Measurements from ENCODE around the gene SRGAP3.
"Not testable (repeated sequence)": the region's sequence is repeated elsewhere in the genome, so short reads cannot be mapped to it uniquely, and the experiment has no call there.

The SRGAP3 gene

DNA sequence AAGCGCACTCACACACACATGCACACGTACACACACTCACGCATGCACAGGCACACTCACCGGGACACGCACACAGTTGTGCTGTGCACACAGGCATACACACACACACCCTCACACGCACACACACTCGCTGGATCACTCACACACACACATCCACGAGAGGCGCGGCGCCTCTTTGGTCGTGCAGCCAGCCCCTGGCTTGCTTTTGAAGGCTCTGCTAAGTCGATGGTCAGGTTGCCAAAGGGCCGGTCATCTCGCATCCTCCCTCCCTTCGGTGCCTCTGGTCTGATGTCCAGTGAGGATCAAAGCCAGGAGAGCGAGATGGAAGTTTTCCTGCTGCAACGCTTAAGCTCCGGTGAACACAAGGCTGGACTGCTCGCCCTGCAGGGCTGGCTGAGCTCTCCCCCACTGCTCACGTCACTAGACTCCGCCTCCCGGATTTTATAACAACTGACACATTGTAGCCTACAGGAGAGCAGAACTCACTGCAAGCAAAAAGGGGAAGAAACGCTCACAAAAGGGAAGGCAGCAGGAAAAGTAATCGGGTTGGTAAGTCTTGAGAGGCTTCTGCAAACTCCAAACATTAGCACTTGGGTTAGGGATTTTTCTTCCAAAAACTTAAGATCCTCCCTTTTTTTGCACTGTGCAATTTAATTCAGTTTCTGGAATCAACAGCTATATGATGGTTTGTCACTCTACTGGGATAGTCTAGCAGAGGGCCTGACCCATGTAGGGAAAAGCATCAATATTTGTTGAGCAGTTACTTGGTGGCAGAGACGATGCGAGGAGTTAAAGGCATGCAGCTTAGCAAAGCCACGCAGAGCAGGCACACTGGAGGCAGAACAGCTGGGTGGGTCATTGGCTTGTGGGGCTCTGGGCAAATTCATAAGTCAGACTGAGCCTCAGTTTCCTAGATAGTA lies at the start of gene SRGAP3:
TSS of gene SRGAP3 (minus strand) at position 374 of the 920 bp plus-strand sequence. CDS start 695 bp downstream, outside the sequence.
- peak; percentile 80 for DNase-seq

- DNase-seq, result no peak
Observed at GRCh38 chr3:9298236-9298635, 48.8 kb upstream of the SRGAP3 start.

DNA sequence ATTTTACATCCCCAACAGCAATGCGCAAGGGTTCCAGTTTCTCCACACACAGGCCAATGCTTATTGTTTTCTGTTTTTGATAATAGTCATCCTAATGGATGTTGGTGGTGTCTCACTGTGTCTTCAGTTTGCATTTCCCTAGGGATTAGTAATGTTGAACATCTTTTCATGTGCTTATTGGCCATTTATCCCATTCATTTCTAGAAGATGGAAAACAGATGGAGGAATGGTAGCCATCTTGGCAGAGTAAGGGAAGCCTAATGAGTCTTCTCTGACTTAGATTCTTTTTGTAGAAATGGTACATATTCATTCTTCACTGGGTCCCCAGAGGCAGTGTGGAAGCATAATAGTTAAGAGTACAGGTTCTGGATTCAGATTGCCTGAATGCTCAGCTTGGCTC lies 46.8 kb upstream of the SRGAP3 start:
- no peak for DNase-seq

GRCh38 chr3:9295007-9295406 lies 45.6 kb upstream of the SRGAP3 start:
- DNase-seq, result no peak

DNA sequence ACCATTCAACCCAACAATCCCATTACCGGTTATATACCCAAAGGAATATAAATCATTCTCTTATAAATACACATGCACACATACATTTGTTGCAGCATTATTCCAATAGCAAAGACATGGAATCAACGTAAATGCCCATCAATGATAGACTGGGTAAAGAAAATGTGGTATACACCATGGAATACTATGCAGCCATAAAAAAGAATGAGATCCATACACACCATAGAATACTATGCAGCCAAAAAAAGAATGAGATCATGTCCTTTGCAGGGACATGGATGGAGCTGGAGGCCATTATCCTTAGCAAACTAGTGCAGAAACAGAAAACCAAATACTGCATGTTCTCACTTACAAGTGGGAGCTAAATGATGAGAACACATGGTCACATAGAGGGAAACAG lies 44.5 kb upstream of the SRGAP3 start:
- not testable (repeated sequence) for DNase-seq

DNA sequence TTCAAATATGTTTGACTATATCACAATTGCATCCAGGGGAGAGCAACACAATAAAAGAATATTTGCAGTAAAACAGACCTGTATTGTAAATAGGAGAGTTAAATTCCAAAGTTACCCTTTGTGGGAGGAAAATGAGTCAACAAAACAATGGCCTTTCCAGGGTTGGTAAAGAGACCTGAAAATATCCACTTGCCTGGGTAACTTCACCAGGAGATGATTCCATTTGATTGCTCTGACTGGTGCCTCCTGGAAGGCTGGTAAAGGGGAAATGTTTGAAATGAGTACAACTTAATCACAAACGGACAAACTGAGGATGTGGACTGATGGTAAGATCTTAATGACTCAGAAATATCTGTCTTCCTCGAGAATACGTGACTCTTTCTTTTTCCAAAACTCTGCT lies 43.6 kb upstream of the SRGAP3 start:
- no peak for DNase-seq

DNA sequence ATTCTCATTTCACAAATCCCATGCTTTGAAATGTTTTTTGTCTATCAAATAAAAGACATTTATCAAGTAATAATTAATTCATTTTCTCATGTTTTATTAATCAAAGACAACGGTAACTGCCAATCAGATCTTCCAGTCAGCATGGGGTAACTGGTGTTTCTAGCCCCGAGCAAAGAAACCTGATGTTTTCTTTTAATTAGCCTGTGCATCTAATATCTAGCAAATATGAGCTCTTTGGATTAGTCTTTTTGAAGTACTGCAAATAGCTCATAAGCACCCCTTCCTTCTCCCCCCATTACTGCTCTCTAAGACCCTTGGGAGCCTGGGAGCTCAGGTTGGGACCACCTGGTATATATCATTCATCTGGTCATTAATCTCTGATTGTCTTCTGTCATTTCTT lies 43.1 kb upstream of the SRGAP3 start:
- no peak for DNase-seq

- DNase-seq, result no peak
Observed at GRCh38 chr3:9291821-9292410, 42.5 kb upstream of the SRGAP3 start.

DNA sequence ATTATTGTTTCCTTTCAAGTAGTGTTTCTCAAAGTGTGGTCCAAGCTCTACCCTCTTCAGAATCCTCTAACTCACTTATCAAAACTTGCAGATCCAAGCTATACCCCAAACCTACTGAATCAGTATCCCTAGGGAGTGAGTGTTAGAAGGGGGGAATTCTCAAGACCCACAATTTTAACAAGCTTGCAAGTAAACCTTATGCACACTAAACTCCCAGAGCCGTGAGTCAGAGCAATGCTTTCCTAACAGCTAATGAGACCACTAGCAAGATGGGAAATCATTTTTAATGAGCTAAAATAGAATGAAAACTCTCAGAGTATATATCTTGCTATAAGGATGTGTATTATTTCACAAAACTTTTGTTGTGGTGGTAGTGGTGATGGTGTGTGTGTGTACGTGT lies 41.1 kb upstream of the SRGAP3 start:
- DNase-seq, result no peak

- not testable (repeated sequence) for DNase-seq
Observed at GRCh38 chr3:9281533-9281932, 32.1 kb upstream of the SRGAP3 start.

GRCh38 chr3:9280451-9281219 lies 31.2 kb upstream of the SRGAP3 start:
- peak; percentile 26 for DNase-seq

DNA sequence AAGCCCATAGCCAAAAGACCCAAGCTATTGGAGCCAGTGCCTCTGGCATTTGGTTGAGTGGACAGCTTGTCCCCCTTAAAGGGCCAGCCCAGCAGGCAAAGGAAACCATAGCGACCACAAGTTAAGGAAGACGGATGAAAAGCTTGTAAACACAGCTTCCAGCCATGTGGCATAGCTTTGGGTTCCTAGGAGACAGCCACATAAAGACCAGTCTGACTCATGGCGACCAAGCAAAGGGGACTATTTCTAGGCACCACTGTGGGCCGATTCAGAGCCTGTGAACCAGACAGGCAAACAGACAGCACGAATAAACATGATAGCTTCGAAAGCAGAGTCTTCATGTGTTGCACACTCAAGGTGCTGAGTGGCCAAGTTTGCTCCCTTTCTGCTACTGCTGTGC lies 30.5 kb upstream of the SRGAP3 start:
- peak; percentile 11 for DNase-seq

DNA sequence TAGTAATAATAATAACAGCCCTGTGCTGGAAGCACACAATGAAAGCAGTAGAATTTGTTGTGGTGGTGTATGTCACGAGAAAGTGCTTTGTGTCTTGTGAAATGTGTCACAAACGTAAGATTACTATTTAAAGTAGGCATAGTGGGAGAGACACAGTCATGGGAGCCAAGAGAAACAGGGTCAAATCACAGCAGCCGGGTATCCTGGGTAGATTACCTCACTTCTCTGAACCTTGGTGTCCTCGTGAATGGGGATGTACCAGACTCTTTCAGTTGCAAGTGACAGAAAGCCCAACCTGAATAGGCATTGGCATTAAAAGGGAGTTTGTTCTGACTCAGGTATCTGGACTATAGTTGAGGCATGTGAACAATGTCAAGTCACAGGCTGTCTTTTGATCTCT lies 29.1 kb upstream of the SRGAP3 start:
- no peak for DNase-seq

DNA sequence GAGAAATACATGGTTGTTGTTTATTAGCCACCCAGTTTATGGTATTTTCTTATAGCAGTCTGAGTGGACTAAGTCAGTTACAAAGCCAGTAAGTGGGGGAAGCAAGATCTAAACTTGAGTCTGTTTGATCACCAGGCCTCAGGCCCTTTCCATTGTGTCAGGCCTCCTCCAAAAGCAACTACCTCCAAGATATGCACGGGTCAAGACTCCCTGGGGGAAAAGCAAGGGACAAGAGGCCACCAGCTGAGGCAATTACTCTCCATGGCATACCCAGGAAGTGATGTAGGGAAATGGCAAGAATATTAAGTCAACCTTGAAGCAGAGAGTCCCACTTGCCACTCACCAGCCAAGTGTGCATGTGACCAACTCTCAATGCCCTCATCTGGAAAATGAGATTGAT lies 28.6 kb upstream of the SRGAP3 start:
- DNase-seq, result no peak

DNA sequence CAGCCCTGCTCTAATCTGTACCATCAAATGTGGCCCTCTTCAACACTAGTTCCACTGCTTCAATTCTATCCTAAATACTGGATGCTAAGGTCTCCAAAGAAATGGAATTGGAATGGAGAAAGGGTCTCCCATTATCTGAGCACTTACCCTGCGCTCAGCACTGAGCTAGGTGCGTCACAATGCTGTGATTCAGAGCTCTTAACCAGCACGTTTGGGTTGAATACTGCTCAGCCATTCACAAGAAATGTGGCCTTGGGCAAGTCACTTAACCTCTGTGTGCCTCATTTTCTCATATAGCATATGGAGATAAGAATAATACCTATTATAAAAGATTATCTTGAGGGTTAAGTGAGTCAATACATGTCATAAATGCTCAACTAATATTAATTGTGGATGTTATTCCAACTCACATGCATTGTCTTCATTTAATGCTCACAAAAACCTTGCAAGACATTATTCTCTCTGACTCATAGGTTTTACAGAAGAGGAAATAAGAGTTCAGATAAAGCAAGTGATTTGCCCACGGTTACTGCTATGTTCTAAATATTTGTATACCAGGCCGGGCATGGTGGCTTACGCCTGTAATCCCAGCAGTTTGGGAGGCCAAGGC lies 27.4 kb upstream of the SRGAP3 start:
- no peak for DNase-seq

DNA sequence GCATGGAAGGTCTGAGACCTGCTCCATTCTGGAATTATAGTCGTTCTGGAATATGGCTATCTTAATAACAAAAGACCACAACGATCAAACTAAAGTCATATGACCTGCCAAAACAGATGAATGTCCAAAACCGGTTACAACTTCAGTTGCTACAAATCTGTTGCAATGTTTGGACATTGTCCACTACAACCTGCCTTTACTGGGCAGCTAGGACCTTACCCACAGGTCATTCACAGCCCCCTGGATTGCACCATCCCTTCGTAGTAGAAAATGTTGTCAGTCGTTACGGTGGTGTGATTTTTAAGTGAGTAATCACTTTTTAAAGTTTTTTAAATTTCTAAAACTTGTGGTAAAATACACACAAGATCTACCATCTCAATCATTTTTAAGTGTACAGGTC lies 22.5 kb upstream of the SRGAP3 start:
- DNase-seq, result no peak

DNA sequence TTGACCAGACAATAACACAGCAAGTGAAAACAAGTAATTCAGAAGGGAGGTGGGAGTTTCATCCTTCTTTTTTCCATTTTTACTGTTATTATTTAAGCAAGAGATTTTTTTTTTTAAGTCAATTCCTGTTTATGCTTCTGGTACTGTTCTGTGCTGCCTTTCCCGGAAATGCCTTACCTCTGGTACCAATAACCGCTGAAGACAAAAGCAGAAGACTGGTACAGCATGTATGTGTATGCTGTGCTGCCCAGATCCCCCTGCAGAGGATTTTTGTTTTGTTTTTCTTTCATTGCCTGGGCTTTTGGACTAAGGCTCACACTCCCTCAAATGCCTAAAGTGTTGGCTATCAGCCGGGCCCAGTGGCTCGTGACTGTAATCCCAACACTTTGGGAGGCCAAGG lies 21.3 kb upstream of the SRGAP3 start:
- no peak for DNase-seq

DNA sequence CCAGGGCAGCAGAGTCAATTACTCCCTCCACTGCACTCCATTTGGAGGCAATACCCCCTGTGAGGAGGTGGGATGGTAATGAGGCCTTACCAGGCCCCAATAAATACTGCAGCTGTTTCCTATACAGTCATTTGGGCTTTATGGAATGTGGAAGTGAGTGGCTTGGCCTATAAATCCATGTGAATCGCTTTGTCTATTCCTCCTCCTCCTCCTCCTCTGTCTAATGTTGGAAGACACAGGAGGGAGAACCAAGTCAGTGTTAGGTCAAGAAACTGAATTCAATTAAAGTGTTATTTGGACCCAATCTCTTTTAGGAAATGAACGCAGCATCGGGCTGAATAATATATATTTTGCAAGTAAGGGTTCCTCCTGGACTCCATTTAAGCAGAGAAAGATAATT lies 17.3 kb upstream of the SRGAP3 start:
- DNase-seq, result no peak

DNA sequence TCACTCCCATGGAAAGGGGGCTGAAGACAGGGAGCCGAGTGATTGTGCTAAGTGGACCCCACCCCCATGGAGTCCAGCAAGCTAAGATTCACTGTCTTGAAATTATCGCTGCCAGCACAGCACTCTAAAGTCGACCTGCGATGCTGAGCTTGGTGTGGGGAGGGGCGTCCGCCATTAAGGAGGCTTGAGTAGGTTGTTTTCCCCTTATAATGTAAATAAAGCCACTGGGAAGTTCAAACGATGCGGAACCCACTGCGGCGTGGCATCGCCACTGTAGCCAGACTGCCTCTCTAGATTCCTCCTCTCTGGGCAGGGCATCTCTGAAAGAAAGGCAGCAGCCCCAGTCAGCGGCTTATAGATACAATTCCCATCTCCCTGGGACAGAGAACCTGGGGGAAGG lies 10.9 kb upstream of the SRGAP3 start:
- DNase-seq, result no peak

DNA sequence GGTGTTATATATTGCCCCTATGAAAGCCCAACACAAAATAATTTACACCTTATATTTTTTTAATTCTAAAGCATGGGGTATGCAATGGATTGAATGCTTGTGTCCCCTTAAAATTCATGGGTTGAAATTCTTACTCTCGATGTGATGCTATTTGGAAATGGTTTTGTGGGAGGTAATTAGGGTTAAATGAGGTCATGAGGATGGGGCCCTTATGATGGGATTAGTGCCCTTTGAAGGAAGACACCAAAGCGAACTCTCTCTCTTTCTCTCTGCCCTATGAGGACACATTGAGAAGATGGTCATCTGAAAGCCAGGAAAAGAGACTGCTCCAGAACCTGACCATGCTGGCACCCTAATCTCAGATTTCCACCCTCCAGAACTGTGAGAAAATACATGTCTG lies 7.6 kb upstream of the SRGAP3 start:
- no peak for DNase-seq

DNA sequence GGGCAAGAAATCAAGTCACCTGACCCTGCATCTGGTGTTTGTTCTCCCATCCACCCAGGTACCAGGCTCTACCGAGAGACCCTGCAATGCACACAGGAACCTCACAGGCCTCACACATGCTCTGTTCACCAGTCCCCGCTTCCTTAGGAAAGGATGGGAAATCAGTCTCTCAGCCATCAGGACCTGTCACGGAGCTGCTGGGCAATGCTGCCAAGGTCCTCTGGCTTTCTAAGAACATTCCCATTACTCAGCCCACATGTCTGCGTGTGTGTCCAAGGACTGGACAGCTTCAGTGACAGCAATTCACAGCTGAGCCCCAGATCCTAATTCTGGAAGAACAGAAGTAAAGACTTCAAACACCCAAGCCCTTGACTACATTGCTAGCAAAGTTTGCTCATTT lies 6.5 kb upstream of the SRGAP3 start:
- no peak for DNase-seq

GRCh38 chr3:9254764-9255163 lies 5.3 kb upstream of the SRGAP3 start:
- no peak for DNase-seq

GRCh38 chr3:9253327-9253726 lies 3.9 kb upstream of the SRGAP3 start:
- DNase-seq, result no peak

Data from NCI-H774 (cell line).